HG03108 (cell line): ENCODE data around the gene TRMT112.

Experiments used
- ATAC-seq: cut with Tn5 transposase; IDR thresholded peaks from one replicate; pipeline ENCODE4 v1.9.1; 2021; ENCODE audit warnings: moderate library complexity; ENCODE audit not compliant: unreplicated experiment

Gene TRMT112

GRCh38 chr11:64352099-64352994, 35.0 kb upstream of the TRMT112 start:
- no peak for ATAC-seq

GRCh38 chr11:64351136-64351631, 33.8 kb upstream of the TRMT112 start:
- ATAC-seq = no peak

GRCh38 chr11:64349404-64349803, 32.0 kb upstream of the TRMT112 start:
- no peak for ATAC-seq

GRCh38 chr11:64349025-64349387, 31.6 kb upstream of the TRMT112 start:
- ATAC-seq = no peak

- ATAC-seq = no peak
Observed at GRCh38 chr11:64348383-64349024, 31.1 kb upstream of the TRMT112 start.

DNA sequence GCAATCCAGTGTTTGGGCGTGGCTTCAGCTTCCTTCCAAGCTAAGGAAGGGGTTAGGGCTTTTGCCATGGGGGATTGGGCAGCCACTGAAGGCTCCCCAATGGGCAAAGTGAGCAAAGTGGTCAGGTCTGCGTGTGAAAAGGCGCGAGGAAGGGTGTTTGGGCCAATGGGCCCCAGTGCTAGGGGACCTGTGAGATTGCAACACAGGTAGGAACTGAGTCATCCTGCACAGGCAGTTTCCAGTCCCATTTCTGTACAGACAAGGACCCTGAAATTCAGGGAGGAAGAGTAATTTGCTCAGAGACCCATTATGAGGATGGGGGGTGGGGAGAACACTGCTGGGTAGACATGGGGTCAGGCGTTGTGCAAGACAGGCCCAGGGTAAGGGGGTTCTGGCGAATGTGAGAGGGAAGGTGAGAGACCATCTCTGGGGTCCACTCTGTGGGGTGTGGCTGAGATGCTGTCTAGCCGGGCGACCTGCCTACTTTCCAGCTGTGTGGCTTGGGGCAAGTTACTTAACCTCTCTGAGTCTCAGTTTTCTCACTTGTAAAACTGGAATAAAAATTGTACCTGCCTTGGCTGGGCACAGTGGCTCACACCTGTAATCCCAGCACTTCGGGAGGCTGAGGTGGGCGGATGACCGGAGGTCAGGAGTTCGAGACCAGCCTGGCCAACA, 30.0 kb upstream of the TRMT112 start:
- ATAC-seq = no peak

DNA sequence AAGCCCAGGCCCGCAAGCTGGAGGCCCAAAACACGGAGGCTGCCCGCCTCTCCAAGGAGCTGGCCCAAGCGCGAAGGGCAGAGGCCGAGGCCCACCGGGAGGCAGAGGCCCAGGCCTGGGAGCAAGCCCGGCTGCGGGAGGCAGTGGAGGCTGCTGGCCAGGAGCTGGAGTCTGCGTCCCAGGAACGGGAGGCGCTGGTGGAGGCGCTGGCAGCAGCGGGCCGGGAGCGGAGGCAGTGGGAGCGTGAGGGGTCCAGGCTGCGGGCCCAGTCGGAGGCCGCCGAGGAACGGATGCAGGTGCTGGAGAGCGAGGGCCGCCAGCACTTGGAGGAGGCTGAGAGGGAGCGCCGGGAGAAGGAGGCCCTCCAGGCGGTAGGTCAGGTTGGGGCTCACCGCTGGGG, 27.4 kb upstream of the TRMT112 start:
- ATAC-seq = no peak

DNA sequence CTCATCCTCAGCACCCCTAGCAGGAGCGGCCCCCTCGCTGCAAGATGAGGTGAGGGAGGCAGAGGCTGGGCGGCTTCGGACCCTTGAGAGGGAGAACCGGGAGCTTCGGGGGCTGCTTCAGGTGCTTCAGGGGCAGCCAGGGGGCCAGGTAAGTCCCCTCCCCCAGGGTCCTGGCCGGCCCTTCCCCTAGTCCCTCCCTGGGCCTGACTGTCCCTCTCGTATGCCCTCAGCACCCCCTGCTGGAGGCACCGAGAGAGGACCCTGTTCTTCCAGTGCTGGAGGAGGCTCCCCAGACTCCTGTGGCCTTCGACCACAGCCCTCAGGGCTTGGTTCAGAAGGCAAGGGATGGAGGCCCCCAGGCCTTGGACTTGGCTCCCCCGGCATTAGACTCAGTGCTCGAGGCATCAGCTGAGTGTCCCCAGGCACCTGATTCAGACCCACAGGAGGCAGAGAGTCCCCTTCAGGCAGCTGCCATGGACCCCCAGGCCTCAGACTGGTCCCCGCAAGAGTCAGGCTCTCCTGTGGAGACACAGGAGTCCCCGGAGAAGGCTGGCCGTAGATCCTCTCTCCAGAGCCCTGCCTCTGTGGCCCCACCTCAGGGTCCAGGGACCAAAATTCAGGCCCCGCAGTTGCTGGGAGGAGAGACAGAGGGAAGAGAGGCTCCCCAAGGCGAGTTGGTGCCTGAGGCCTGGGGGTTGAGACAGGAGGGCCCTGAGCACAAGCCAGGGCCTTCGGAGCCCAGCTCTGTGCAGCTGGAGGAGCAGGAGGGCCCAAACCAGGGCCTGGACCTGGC, 26.6 kb upstream of the TRMT112 start:
- no peak for ATAC-seq

DNA sequence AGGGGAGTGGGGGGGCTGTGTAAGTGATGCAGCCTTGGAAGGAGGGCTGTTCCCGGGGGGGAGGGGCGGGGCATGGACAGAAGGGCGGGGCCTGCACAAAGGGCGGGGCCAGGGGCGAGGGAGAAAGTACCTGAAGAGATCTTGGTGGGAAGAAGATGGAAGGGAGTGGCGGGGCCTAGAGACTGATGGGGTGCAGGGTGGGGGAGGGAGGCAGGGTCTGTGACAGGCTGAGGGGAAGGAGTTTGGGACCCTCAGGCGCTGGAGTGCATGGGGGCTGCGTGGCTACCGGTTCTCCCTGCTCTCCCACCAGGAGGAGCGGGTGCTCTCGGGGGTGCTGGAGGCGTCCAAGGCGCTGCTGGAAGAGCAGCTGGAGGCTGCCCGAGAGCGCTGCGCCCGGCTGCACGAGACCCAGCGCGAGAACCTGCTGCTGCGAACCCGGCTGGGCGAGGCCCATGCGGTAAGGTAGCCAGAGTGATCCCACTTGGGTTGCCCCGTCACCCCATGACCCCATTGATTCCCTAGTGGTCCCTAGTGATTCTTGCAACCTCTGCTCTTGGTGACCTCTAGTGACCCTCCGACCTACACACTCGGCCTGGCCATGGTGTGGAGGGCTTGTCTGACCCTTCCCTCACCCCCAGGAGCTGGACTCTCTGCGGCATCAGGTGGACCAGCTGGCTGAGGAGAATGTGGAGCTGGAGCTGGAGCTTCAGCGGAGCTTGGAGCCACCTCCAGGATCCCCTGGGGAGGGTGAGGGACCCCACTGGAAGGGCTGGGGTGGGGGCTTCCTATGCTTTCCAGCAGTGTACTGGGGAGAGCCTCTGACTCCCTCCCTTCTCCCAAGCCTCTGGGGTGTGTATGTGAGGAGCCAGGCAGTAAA, 25.7 kb upstream of the TRMT112 start:
- no peak for ATAC-seq

DNA sequence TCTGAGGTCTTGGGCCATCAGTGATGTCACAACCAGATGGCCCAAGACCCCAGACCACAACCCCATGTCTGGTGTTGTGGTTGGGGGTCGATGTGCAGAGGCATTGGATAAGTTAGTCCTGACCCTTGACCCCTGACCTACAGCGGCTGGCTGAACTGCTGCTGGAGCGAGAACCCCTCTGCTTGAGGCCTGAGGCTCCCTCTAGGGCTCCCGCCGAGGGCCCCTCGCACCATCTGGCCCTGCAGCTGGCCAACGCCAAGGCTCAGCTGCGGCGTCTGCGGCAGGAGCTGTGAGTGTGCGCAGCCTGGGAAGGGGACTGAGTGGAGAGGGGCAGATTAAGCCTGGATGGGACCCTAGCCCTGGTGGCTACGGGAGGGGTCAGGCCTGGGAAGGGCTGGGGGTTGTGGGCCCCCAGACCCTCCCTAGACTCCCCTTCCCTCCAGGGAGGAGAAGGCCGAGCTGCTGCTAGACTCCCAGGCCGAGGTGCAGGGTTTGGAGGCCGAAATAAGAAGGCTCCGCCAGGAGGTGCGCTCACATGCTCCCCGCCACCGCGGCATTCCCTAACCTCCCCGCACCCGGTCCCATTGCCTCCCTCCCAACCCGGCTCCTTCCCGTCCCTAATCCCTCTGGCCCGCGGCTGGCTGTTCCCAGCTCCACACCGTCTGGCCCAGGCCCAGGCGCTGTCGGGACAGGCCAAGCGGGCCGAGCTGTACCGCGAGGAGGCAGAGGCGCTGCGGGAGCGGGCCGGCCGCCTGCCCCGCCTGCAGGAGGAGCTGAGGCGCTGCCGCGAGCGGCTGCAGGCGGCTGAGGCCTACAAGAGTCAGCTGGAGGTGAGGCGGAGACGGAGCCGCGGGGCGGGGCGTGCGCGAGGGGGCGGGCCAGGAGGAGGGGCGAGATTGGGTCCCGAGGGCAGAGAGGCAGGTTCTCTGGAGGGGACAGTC, 24.8 kb upstream of the TRMT112 start:
- ATAC-seq = no peak

DNA sequence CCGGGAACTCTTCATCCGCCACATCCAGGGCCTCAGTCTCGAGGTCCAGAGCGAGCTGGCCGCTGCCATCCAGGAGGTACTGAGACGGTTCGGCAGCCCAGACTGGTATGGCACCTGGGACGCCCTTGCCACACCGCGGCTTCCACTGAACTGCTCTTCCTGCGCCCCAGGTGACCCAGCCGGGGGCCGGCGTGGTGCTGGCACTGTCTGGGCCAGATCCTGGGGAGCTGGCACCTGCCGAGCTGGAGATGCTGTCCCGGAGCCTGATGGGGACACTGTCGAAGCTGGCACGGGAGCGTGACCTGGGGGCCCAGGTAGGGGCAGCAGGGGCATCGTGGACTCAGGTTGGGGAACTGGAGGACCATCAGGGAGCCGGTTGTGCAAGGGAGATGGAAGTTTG, 24.1 kb upstream of the TRMT112 start:
- no peak for ATAC-seq

- ATAC-seq = peak; percentile 35
Observed at GRCh38 chr11:64340671-64341335, 23.4 kb upstream of the TRMT112 start.

GRCh38 chr11:64339754-64340408, 22.5 kb upstream of the TRMT112 start, which contains the start of gene CCDC88B:
Gene CCDC88B, plus strand, starts transcription at chr11:64340204. Its CDS starts 63 bp downstream, at chr11:64340267.
- ATAC-seq = peak; percentile 52

GRCh38 chr11:64339286-64339685, 21.9 kb upstream of the TRMT112 start:
- ATAC-seq = no peak

DNA sequence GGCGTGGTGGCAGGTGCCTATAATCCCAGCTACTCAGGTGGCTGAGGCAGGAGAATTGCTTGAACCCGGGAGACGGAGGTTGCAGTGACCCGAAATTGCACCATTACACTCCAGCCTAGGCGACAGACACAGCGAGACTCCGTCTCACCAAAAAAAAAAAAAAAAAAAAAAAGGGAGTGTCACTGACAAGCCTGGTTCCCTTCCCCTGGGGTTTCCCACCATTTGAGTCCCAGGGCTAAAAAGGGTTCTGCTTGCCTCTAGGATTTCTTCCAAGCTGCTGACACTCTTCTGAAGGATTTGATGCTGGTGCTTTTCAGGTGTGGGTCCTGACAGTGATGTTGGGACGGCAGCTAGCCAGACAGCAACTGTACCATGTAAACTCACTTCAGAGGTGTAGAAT, 21.4 kb upstream of the TRMT112 start:
- no peak for ATAC-seq

DNA sequence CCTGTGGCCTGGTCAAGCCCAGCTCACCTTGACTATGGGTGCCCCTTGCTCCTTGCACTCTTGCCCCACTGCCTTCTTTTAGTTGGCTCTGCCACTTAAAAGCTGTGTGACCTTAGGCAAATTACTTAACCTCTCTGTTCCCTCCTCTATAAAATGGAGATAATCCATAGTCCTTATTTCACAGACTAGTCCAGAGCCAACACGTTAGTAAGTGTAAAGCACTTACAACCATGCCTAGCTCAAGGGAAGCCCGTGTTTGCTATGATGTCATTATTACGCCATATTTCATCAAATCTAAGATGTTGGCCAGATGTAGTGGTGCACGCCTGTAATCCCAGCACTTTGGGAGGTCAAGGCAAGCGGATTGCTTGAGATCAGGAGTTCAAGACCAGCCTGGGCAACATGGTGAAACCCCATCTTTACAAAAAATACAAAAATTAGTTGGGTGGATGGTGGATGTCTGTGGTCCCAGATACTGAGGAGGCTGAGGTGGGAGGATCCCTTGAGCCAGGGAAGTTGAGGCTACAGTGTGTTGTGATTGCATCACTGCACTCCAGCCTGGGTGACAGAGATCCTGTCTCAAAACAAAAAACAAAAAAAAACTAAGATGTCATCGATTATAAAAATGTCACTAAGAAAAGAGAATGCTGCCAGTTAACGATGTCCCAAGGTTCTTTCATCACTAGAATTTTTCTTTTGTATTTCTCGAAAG, 20.3 kb upstream of the TRMT112 start:
- no peak for ATAC-seq
